SJCRH30 (cell line): ENCODE measurements around the gene VAPA. TPM values are rescaled to one million over a fixed set of nuclear protein-coding genes. Genes with fewer than 3 reads are reported as not detected.

Experiments used
- DNase-seq, 2 experiments: peaks; one replicate each; pipeline ENCODE4 v3.0.0-alpha.2; 2015 to 2020
- H3K27ac ChIP-seq: fragments of 250-450 bp; sonication (Bioruptor Pico); 2 replicates; pipeline ENCODE4 v1.5.1; 2020; ENCODE audit warnings: mild to moderate bottlenecking, moderate library complexity
- H3K27me3 ChIP-seq: fragments of 250-450 bp; sonication (Bioruptor Pico); 2 replicates; pipeline ENCODE4 v1.5.1; 2020; ENCODE audit warnings: mild to moderate bottlenecking, moderate library complexity
- H3K36me3 ChIP-seq: fragments of 250-450 bp; sonication (Bioruptor Pico); 2 replicates; pipeline ENCODE4 v1.5.1; 2020; ENCODE audit warnings: mild to moderate bottlenecking, moderate library complexity
- H3K4me1 ChIP-seq: fragments of 250-450 bp; sonication (Bioruptor Pico); 2 replicates; pipeline ENCODE4 v1.5.1; 2020; ENCODE audit warnings: mild to moderate bottlenecking, moderate library complexity
- H3K4me3 ChIP-seq: fragments of 250-450 bp; sonication (Bioruptor Pico); 2 replicates; pipeline ENCODE4 v1.5.1; 2020; ENCODE audit warnings: mild to moderate bottlenecking, moderate library complexity
- H3K9me3 ChIP-seq: fragments of 250-450 bp; sonication (Bioruptor Pico); replicated peaks from 2 replicates; pipeline ENCODE4 v1.5.1; 2020; ENCODE audit warnings: mild to moderate bottlenecking, moderate library complexity
- total RNA-seq: library from RNA; depleted of rRNA; stranded (reverse); fragments of >200 nt; shearing (Covaris generic); gene quantifications from 2 replicates; pipeline ENCODE4 v1.2.3, GENCODE V29; 2014

Gene VAPA
- total RNA-seq, 1 experiment from 2014 or later = 154 TPM

- Histone ChIP-seq H3K4me1 (peaks cover 29% of the 10 kb centered on the region), H3K27me3 (no peaks in the 10 kb centered on the region), H3K36me3 (peaks cover 2% of the 10 kb centered on the region; the same call in 1 of the 2 replicates), H3K27ac (peak overlapping the region; percentile 78; the same call in 1 of the 2 replicates), H3K4me3 (no peak overlapping the region), H3K9me3 (no peaks in the 10 kb centered on the region)
- DNase-seq = no peak
Measured at GRCh38 chr18:9928646-9929259, 14.9 kb downstream of the VAPA start.

GRCh38 chr18:9930299-9930884 is 16.6 kb downstream of the VAPA start:
- no peak for DNase-seq
- peaks cover 26% of the 10 kb centered on the region for H3K4me1 ChIP-seq
- H3K27me3 ChIP-seq = no peaks in the 10 kb centered on the region

GRCh38 chr18:9931146-9931545 is 17.3 kb downstream of the VAPA start:
- Histone ChIP-seq H3K27ac (no peak overlapping the region), H3K27me3 (no peaks in the 10 kb centered on the region), H3K9me3 (no peaks in the 10 kb centered on the region), H3K4me3 (no peak overlapping the region), H3K4me1 (peaks cover 23% of the 10 kb centered on the region), H3K36me3 (peaks cover 6% of the 10 kb centered on the region)
- DNase-seq = no peak

More at GRCh38 chr18:9930299-9930884, 16.6 kb downstream of the VAPA start:
- H3K9me3 ChIP-seq = no peaks in the 10 kb centered on the region
- no peak overlapping the region for H3K4me3 ChIP-seq
- H3K36me3 ChIP-seq = peaks cover 2% of the 10 kb centered on the region
- H3K27ac ChIP-seq = no peak overlapping the region

- Histone ChIP-seq H3K27ac (no peak overlapping the region), H3K4me1 (peaks cover 20% of the 10 kb centered on the region), H3K36me3 (peaks cover 9% of the 10 kb centered on the region), H3K9me3 (no peaks in the 10 kb centered on the region), H3K27me3 (no peaks in the 10 kb centered on the region), H3K4me3 (no peak overlapping the region)
- no peak for DNase-seq
Measured at GRCh38 chr18:9931678-9932077, 17.9 kb downstream of the VAPA start.

GRCh38 chr18:9933865-9934264 is 20.0 kb downstream of the VAPA start:
- Histone ChIP-seq H3K9me3 (no peaks in the 10 kb centered on the region), H3K27me3 (no peaks in the 10 kb centered on the region), H3K27ac (no peak overlapping the region), H3K4me1 (peaks cover under 1% of the 10 kb centered on the region; the same call in 1 of the 2 replicates), H3K36me3 (peaks cover 21% of the 10 kb centered on the region), H3K4me3 (no peak overlapping the region)
- no peak for DNase-seq

GRCh38 chr18:9934274-9934673 is 20.5 kb downstream of the VAPA start:
- no peaks in the 10 kb centered on the region for H3K4me1 ChIP-seq
- DNase-seq = no peak
- no peaks in the 10 kb centered on the region for H3K9me3 ChIP-seq
- no peak overlapping the region for H3K27ac ChIP-seq
- H3K27me3 ChIP-seq = no peaks in the 10 kb centered on the region
- peaks cover 22% of the 10 kb centered on the region for H3K36me3 ChIP-seq
- H3K4me3 ChIP-seq = no peak overlapping the region

- DNase-seq = no peak
- Histone ChIP-seq H3K27ac (no peak overlapping the region), H3K9me3 (no peaks in the 10 kb centered on the region), H3K36me3 (peaks cover 16% of the 10 kb centered on the region), H3K27me3 (no peaks in the 10 kb centered on the region), H3K4me3 (no peak overlapping the region), H3K4me1 (no peaks in the 10 kb centered on the region)
Measured at GRCh38 chr18:9941103-9941502, 27.3 kb downstream of the VAPA start.

- Histone ChIP-seq H3K4me3 (no peak overlapping the region), H3K9me3 (no peaks in the 10 kb centered on the region), H3K27ac (no peak overlapping the region), H3K4me1 (no peaks in the 10 kb centered on the region), H3K36me3 (peaks cover 13% of the 10 kb centered on the region), H3K27me3 (no peaks in the 10 kb centered on the region)
- no peak for DNase-seq
Measured at GRCh38 chr18:9941660-9942059, 27.8 kb downstream of the VAPA start.

GRCh38 chr18:9943311-9943710 is 29.5 kb downstream of the VAPA start:
- no peaks in the 10 kb centered on the region for H3K27me3 ChIP-seq
- peaks cover 17% of the 10 kb centered on the region for H3K36me3 ChIP-seq
- H3K4me1 ChIP-seq = no peaks in the 10 kb centered on the region
- H3K9me3 ChIP-seq = no peaks in the 10 kb centered on the region
- H3K4me3 ChIP-seq = no peak overlapping the region
- DNase-seq = no peak
- no peak overlapping the region for H3K27ac ChIP-seq

GRCh38 chr18:9944805-9945204 is 31.0 kb downstream of the VAPA start:
- Histone ChIP-seq H3K36me3 (peaks cover 12% of the 10 kb centered on the region), H3K27me3 (no peaks in the 10 kb centered on the region), H3K4me1 (no peaks in the 10 kb centered on the region), H3K4me3 (no peak overlapping the region), H3K27ac (no peak overlapping the region), H3K9me3 (no peaks in the 10 kb centered on the region)
- no peak for DNase-seq

- H3K36me3 ChIP-seq = peaks cover 16% of the 10 kb centered on the region
- no peak overlapping the region for H3K4me3 ChIP-seq
- no peaks in the 10 kb centered on the region for H3K4me1 ChIP-seq
- DNase-seq = no peak
- H3K27ac ChIP-seq = no peak overlapping the region
- H3K9me3 ChIP-seq = no peaks in the 10 kb centered on the region
- H3K27me3 ChIP-seq = no peaks in the 10 kb centered on the region
Measured at GRCh38 chr18:9946831-9947230, 33.0 kb downstream of the VAPA start.

GRCh38 chr18:9947248-9947647 is 33.4 kb downstream of the VAPA start:
- H3K36me3 ChIP-seq = peaks cover 17% of the 10 kb centered on the region
- H3K4me1 ChIP-seq = no peaks in the 10 kb centered on the region
- no peak overlapping the region for H3K27ac ChIP-seq
- H3K9me3 ChIP-seq = no peaks in the 10 kb centered on the region
- no peak for DNase-seq
- no peak overlapping the region for H3K4me3 ChIP-seq
- H3K27me3 ChIP-seq = no peaks in the 10 kb centered on the region

GRCh38 chr18:9949315-9949714 is 35.5 kb downstream of the VAPA start:
- H3K27me3 ChIP-seq = no peaks in the 10 kb centered on the region
- no peak overlapping the region for H3K27ac ChIP-seq
- H3K4me3 ChIP-seq = no peak overlapping the region
- no peaks in the 10 kb centered on the region for H3K9me3 ChIP-seq
- no peaks in the 10 kb centered on the region for H3K4me1 ChIP-seq
- peaks cover 19% of the 10 kb centered on the region for H3K36me3 ChIP-seq
- DNase-seq = no peak

GRCh38 chr18:9949861-9950260 is 36.0 kb downstream of the VAPA start:
- Histone ChIP-seq H3K36me3 (peaks cover 22% of the 10 kb centered on the region), H3K4me3 (no peak overlapping the region), H3K27me3 (no peaks in the 10 kb centered on the region), H3K9me3 (no peaks in the 10 kb centered on the region), H3K27ac (no peak overlapping the region), H3K4me1 (no peaks in the 10 kb centered on the region)
- no peak for DNase-seq

- DNase-seq = no peak
- Histone ChIP-seq H3K27ac (no peak overlapping the region), H3K27me3 (no peaks in the 10 kb centered on the region), H3K4me3 (no peak overlapping the region), H3K9me3 (no peaks in the 10 kb centered on the region), H3K4me1 (no peaks in the 10 kb centered on the region), H3K36me3 (peaks cover 26% of the 10 kb centered on the region)
Measured at GRCh38 chr18:9950289-9951016, 36.6 kb downstream of the VAPA start.
